WTC11 (cell line): Measurements from ENCODE around the gene ZNF646. TPM values are rescaled to one million over a fixed set of nuclear protein-coding genes. Genes with fewer than 3 reads are reported as not detected.

Experiments used
- ATAC-seq: fragments of 200-7000 bp; cut with Tn5 transposase; 2 replicates; pipeline ENCODE4 v1.10.0; 2021; ENCODE audit warnings: mild to moderate bottlenecking, moderate library complexity
- CTCF ChIA-PET: fragments of 300-600 bp; sonication (Branson Sonifier 250); formaldehyde crosslinking; loops from one replicate; lab custom pipeline; 2021; ENCODE audit warnings: antibody characterized with exemption; lab: Charles Lee
- POLR2A ChIA-PET: fragments of 350-600 bp; sonication (Branson Sonifier 250); formaldehyde crosslinking; loops from one replicate; lab custom pipeline; 2021; ENCODE audit warnings: antibody characterized with exemption; lab: Charles Lee
- DNase-seq: peaks from one replicate; pipeline ENCODE4 v3.0.0; 2021; ENCODE audit warnings: low spot score
- H3K27ac Mint-ChIP-seq: 2 replicates; pipeline ENCODE4 v1.8.0; 2021; ENCODE audit warnings: mixed read lengths
- H3K27me3 Mint-ChIP-seq: 2 replicates; pipeline ENCODE4 v1.8.0; 2021; ENCODE audit warnings: low read depth, mild to moderate bottlenecking, moderate library complexity, mixed read lengths
- H3K36me3 Mint-ChIP-seq: 2 replicates; pipeline ENCODE4 v1.8.0; 2021; ENCODE audit warnings: mixed read lengths
- H3K4me1 Mint-ChIP-seq: 2 replicates; pipeline ENCODE4 v1.8.0; 2022; ENCODE audit warnings: mixed read lengths
- H3K4me3 Mint-ChIP-seq: 2 replicates; pipeline ENCODE4 v1.8.0; 2021; ENCODE audit warnings: mild to moderate bottlenecking, moderate library complexity, mixed read lengths
- H3K9me3 Mint-ChIP-seq: 2 replicates; pipeline ENCODE4 v1.8.0; 2021; ENCODE audit warnings: mixed read lengths
- ARID4B ChIP-seq: sonication (generic); formaldehyde crosslinking; IDR thresholded peaks from 2 replicates; pipeline ENCODE4 v1.8.0; 2023; ENCODE audit warnings: missing genetic modification reagents, mild to moderate bottlenecking, borderline replicate concordance
- ATF1 ChIP-seq: sonication (generic); formaldehyde crosslinking; IDR thresholded peaks from 2 replicates; pipeline ENCODE4 v1.8.1; 2023; ENCODE audit warnings: mild to moderate bottlenecking, moderate library complexity, missing genetic modification reagents
- ATF3 ChIP-seq: sonication (generic); formaldehyde crosslinking; conservative IDR thresholded peaks from 2 replicates; pipeline ENCODE4 v1.8.1; 2022; ENCODE audit warnings: mild to moderate bottlenecking, missing genetic modification reagents
- CREM ChIP-seq: sonication (generic); formaldehyde crosslinking; IDR thresholded peaks from 2 replicates; pipeline ENCODE4 v1.8.1; 2022; ENCODE audit warnings: mild to moderate bottlenecking, missing genetic modification reagents, moderate library complexity
- FOXK1 ChIP-seq: sonication (generic); formaldehyde crosslinking; IDR thresholded peaks from 2 replicates; pipeline ENCODE4 v1.8.0; 2022; ENCODE audit warnings: mild to moderate bottlenecking, moderate library complexity, missing genetic modification reagents
- IRF1 ChIP-seq: sonication (generic); formaldehyde crosslinking; IDR thresholded peaks from 2 replicates; pipeline ENCODE4 v1.8.0; 2023; ENCODE audit warnings: missing genetic modification reagents
- NFATC4 ChIP-seq: fragments of 250-450 bp; sonication (Bioruptor Pico); IDR thresholded peaks from 2 replicates; pipeline ENCODE4 v1.9.0; 2021; ENCODE audit warnings: mild to moderate bottlenecking
- NR1H2 ChIP-seq: sonication (generic); formaldehyde crosslinking; IDR thresholded peaks from 2 replicates; pipeline ENCODE4 v1.9.0; 2021; ENCODE audit warnings: mild to moderate bottlenecking, moderate library complexity, missing genetic modification reagents
- SP1 ChIP-seq: sonication (generic); formaldehyde crosslinking; conservative IDR thresholded peaks from 2 replicates; pipeline ENCODE4 v1.8.1; 2022; ENCODE audit warnings: missing genetic modification reagents
- ZMAT4 ChIP-seq: fragments of 250-450 bp; sonication (Bioruptor Pico); IDR thresholded peaks from 2 replicates; pipeline ENCODE4 v1.9.0; 2021; ENCODE audit warnings: mild to moderate bottlenecking
- total RNA-seq: library from RNA; stranded (reverse); gene quantifications from 3 replicates; pipeline ENCODE4 v1.2.3, GENCODE V29; 2021
- TF ChIP-seq, protein P1 (sequence below): fragments of 250-450 bp; sonication (Bioruptor Pico); IDR thresholded peaks from 2 replicates; pipeline ENCODE4 v2.1.2; 2022; ENCODE audit warnings: mild to moderate bottlenecking, moderate library complexity
- TF ChIP-seq, protein P2 (sequence below): sonication (generic); formaldehyde crosslinking; IDR thresholded peaks from 2 replicates; pipeline ENCODE4 v1.8.0; 2022; ENCODE audit warnings: mild to moderate bottlenecking, missing genetic modification reagents

ZNF646 gene
- total RNA-seq, 1 experiment from 2014 or later: 29.3 TPM

DNA sequence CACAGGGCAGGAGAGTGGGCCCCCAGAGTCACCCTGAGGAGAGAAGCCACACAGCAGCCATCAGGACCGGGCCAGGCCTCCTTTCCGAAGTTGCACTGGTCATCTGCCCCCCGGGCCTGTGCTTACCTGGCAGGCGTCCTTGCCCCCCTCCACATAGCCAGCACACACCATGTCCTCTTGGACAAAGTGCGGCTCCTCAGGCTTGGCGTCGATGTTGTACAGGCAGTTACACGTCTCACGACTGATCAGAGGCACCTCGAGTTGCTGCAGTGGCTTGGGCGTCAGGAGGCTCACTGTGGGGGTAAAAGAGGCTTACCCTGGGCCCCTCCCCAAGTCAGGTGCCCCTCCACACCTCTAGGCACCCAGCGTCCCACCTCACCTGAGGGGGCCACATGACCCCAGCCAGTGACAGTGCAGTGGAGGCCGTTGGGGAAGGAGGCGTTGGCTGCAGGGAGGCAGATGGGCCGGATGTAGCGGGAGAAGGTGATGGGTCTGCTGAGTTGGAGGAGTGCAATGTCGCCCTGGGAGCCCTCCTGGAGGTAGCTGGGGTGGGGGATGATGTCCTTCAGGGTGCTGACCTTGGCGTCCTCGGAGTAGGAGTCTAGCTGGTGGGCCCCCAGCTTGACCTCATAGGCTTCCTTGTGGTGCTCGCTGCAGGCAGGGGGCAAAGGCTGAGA lies 58.2 kb downstream of the ZNF646 start (continued):
- TF ChIP-seq, protein P1, sequence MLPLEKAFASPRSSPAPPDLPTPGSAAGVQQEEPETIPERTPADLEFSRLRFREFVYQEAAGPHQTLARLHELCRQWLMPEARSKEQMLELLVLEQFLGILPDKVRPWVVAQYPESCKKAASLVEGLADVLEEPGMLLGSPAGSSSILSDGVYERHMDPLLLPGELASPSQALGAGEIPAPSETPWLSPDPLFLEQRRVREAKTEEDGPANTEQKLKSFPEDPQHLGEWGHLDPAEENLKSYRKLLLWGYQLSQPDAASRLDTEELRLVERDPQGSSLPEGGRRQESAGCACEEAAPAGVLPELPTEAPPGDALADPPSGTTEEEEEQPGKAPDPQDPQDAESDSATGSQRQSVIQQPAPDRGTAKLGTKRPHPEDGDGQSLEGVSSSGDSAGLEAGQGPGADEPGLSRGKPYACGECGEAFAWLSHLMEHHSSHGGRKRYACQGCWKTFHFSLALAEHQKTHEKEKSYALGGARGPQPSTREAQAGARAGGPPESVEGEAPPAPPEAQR (CRISPR knock-in tag): no peak
- no peak for TF ChIP-seq ATF3 (CRISPR knock-in tag)
- no peak for TF ChIP-seq CREM (CRISPR knock-in tag)
- no peak for TF ChIP-seq IRF1

DNA sequence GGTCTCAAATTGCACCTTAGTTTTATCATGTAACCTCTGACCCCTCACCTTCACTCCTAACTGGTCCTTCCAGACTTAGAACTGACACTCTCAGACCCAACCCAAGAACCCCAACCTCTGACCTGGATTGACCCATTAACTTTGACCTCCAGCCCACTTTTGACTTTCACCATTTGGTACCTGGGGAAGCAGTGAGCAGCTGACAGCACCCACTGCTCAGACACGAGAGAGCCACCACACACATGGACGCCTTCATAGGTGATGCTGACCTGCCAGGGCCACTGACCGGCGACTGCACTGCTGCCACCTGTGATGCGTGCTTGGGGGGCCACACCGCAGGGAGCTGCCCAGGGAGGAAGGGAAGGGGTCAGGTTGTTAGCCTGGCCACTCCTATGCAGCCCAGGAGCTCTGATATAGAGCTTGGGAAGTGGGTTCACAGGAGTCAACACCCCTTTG lies 58.9 kb downstream of the ZNF646 start:
- ATAC-seq (no peak), DNase-seq (no peak)
- H3K36me3 Mint-ChIP-seq: peaks cover 27% of the 10 kb centered on the region
- H3K4me3 Mint-ChIP-seq: peak overlapping the region; percentile 87
- H3K27me3 Mint-ChIP-seq: no peaks in the 10 kb centered on the region
- TF ChIP-seq NR1H2 (CRISPR knock-in tag) (no peak), ATF3 (CRISPR knock-in tag) (no peak), NFATC4 (CRISPR knock-in tag) (no peak), ATF1 (CRISPR knock-in tag) (no peak), ARID4B (CRISPR knock-in tag) (no peak), ZMAT4 (CRISPR knock-in tag) (no peak), FOXK1 (CRISPR knock-in tag) (no peak), SP1 (CRISPR knock-in tag) (no peak)
- TF ChIP-seq, protein P2, sequence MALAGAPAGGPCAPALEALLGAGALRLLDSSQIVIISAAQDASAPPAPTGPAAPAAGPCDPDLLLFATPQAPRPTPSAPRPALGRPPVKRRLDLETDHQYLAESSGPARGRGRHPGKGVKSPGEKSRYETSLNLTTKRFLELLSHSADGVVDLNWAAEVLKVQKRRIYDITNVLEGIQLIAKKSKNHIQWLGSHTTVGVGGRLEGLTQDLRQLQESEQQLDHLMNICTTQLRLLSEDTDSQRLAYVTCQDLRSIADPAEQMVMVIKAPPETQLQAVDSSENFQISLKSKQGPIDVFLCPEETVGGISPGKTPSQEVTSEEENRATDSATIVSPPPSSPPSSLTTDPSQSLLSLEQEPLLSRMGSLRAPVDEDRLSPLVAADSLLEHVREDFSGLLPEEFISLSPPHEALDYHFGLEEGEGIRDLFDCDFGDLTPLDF: no peak
- TF ChIP-seq, protein P1 (CRISPR knock-in tag): no peak
- H3K27ac Mint-ChIP-seq: peak overlapping the region; percentile 98; the same call in 1 of the 2 replicates
- H3K4me1 Mint-ChIP-seq: peaks cover 56% of the 10 kb centered on the region
- ChIA-PET CTCF (interaction anchor here (2.9 kb wide), 1 partner anchor 10 kb away, joined by 16 read pairs; no protein-coding TSS in a partner anchor), POLR2A (interaction anchor here (1.0 kb wide), 1 partner anchor 16 kb away, joined by 3 read pairs; the partner anchor contains the start of gene KAT8)
- H3K9me3 Mint-ChIP-seq: no peaks in the 10 kb centered on the region

Other genes with a start within 250 kb of the ZNF646 start
- gene BCL7C, start 180.3 kb upstream of the ZNF646 start, total RNA-seq: 18.3 to 20.3 TPM (median 18.7 TPM) in 3 replicates
- 1.4 to 1.9 TPM (median 1.6 TPM) in 3 replicates for gene CTF1, start 177.8 kb upstream of the ZNF646 start, total RNA-seq
- gene FBXL19, start 150.8 kb upstream of the ZNF646 start, total RNA-seq: 79.0 to 84.9 TPM (median 84.3 TPM) in 3 replicates
- gene ORAI3, start 125.4 kb upstream of the ZNF646 start, total RNA-seq: 10.8 to 13.5 TPM (median 13.2 TPM) in 3 replicates
- 29.3 to 31.1 TPM (median 29.4 TPM) in 3 replicates for gene SETD1A, start 116.7 kb upstream of the ZNF646 start, total RNA-seq
- 4.1 to 4.5 TPM (median 4.5 TPM) in 3 replicates for gene HSD3B7, start 89.2 kb upstream of the ZNF646 start, total RNA-seq
- gene STX1B, start 63.8 kb upstream of the ZNF646 start, total RNA-seq: 15.9 to 20.5 TPM (median 19.9 TPM) in 3 replicates
- 31.3 to 38.4 TPM (median 32.5 TPM) in 3 replicates for gene STX4, start 40.9 kb upstream of the ZNF646 start, total RNA-seq
- 13.5 to 17.3 TPM (median 16.6 TPM) in 3 replicates for gene ZNF668, start 182 bp upstream of the ZNF646 start, total RNA-seq
- gene PRSS53, start 14.5 kb downstream of the ZNF646 start, total RNA-seq: 2.5 to 4.9 TPM (median 4.1 TPM) in 3 replicates
- 85.7 to 114 TPM (median 110 TPM) in 3 replicates for gene VKORC1, start 20.4 kb downstream of the ZNF646 start, total RNA-seq
- 58.3 to 71.3 TPM (median 69.3 TPM) in 3 replicates for gene BCKDK, start 34.0 kb downstream of the ZNF646 start, total RNA-seq
- 65.7 to 70.8 TPM (median 69.8 TPM) in 3 replicates for gene KAT8, start 43.2 kb downstream of the ZNF646 start, total RNA-seq
- 78.8 to 127 TPM (median 127 TPM) in 3 replicates for gene PRSS8, start 61.3 kb downstream of the ZNF646 start, total RNA-seq
- gene PRSS36, start 75.6 kb downstream of the ZNF646 start, total RNA-seq: 0.48 to 1.5 TPM (median 1.3 TPM) in 3 replicates
- gene FUS, start 105.7 kb downstream of the ZNF646 start, total RNA-seq: 631 to 770 TPM (median 679 TPM) in 3 replicates
- gene PYCARD, start 128.3 kb downstream of the ZNF646 start, total RNA-seq: 35.2 to 45.5 TPM (median 42.4 TPM) in 3 replicates
- gene TRIM72, start 139.7 kb downstream of the ZNF646 start, total RNA-seq: 1.8 to 2.5 TPM (median 2.4 TPM) in 3 replicates
- gene PYDC1, start 142.7 kb downstream of the ZNF646 start, total RNA-seq: 1.9 to 9.5 TPM (median 6.1 TPM) in 3 replicates
- gene ITGAM, start 185.6 kb downstream of the ZNF646 start, total RNA-seq: 0.82 to 1.1 TPM (median 0.94 TPM) in 3 replicates